ENCODE measurements around the gene ATP6V1C2. TPM values are rescaled to one million over a fixed set of nuclear protein-coding genes. Genes with fewer than 3 reads are reported as not detected.

The ATP6V1C2 gene
- total and polyA plus RNA-seq, 9 of the 15 experiments (the other 6 are each of a cell fraction or from before 2014, with no cell fraction given) = 0.01 to 0.31 (median 0.10) TPM; not detected in 4

- POLR2A ChIA-PET = interaction anchor here (0.6 to 2.5 kb wide), 7 partner anchors 8 to 703 kb away, joined by 3 to 7 read pairs (median 4); partner anchors contain the start of gene PDIA6
- in situ Hi-C loops (cut with MboI) (no loop called here), intact Hi-C loops (cut with micrococcal nuclease) (no loop called here)
- H3K9me3 ChIP-seq (replicated peaks; ENCODE audit: control insufficient read depth, insufficient read depth, low read depth, low read length) = no peaks in the 10 kb centered on the region
- peaks cover 34% of the 10 kb centered on the region for H4K20me1 ChIP-seq (replicated peaks; ENCODE audit: control insufficient read depth, insufficient read depth, low read length)
- no peak overlapping the region for H3K4me2 ChIP-seq (ENCODE audit: insufficient read depth, low read length)
- no TSS peak for BruUV-seq (replicated peaks)
- ATAC-seq (no peak), FAIRE-seq (no peak), DNase-seq (ENCODE audit: extremely low read depth in 1 of 4, low spot score in 3 of 4) (no peak)
- no peak overlapping the region for H3K9ac ChIP-seq (ENCODE audit: insufficient read depth in 1 of 2, low read depth in 2 of 2, low read length in 2 of 2)
- H3K4me3 ChIP-seq = no peak overlapping the region
- WGBS (ENCODE audit: insufficient coverage, low coverage, missing lambda C conversion rate) = 89% methylated on average over 4 of the region's 4 CpGs
- peaks cover 80% of the 10 kb centered on the region for H3K79me2 ChIP-seq (ENCODE audit: control insufficient read depth, insufficient read depth, low read length)
- H3K9me1 ChIP-seq (ENCODE audit: control insufficient read depth, insufficient read depth, low read length) = peaks cover 3% of the 10 kb centered on the region
- CTCF ChIA-PET (ENCODE audit: low intra/inter-chr PET ratio) = no interaction called here
- TF ChIP-seq SAFB (IDR thresholded peaks at IDR 0.05; ENCODE audit: borderline replicate concordance, low read depth, low read length) (no peak), HBP1 (CRISPR knock-in tag; IDR thresholded peaks at IDR 0.05) (no peak), KDM1A (IDR thresholded peaks at IDR 0.05) (peak; percentile 66 to 78), HSF4 (CRISPR knock-in tag; IDR thresholded peaks at IDR 0.05; ENCODE audit: borderline replicate concordance) (no peak), ERF (CRISPR knock-in tag; IDR thresholded peaks at IDR 0.05) (no peak), SNAPC5 (CRISPR knock-in tag; IDR thresholded peaks at IDR 0.05) (no peak), EZH2 (IDR thresholded peaks at IDR 0.05; ENCODE audit: borderline replicate concordance, low read depth, low read length) (no peak)
- no peak overlapping the region for H3K27ac ChIP-seq (ENCODE audit: extremely low read depth, low read depth, low read length)
- H2AFZ ChIP-seq (ENCODE audit: low read depth, low read length) = no peak overlapping the region
- peaks cover 81% of the 10 kb centered on the region for H3K36me3 ChIP-seq (ENCODE audit: control insufficient read depth, insufficient read depth, low read length)
- H3K4me1 ChIP-seq (replicated peaks in 1 of 2; ENCODE audit: control insufficient read depth in 2 of 2, insufficient read depth in 2 of 2, low read length in 2 of 2) = peaks cover 0 to 9% of the 10 kb centered on the region in 2 experiments; a peak in 2 of 5 replicates
- H3K27me3 ChIP-seq (ENCODE audit: control insufficient read depth in 2 of 2, insufficient read depth in 2 of 2, low read length in 2 of 2) = no peaks in the 10 kb centered on the region
Observed at GRCh38 chr2:10800163-10800562, 78.7 kb downstream of the ATP6V1C2 start.

Measured in K562 (cell line).